Ectodermal cell (in vitro differentiated cells): ENCODE measurements around the gene GPR137.
A peak's percentile ranks its signal among the peaks of the same experiment; 100 is the strongest.
"Not testable (repeated sequence)": the region's sequence is repeated elsewhere in the genome, so short reads cannot be mapped to it uniquely, and the experiment has no call there.

Experiments
- H3K27ac ChIP-seq: 2 replicates; pipeline ENCODE4 v1.7.0; 2013; ENCODE audit warnings: mild to moderate bottlenecking, low read depth, low read length; ENCODE audit not compliant: insufficient read depth, poor library complexity, severe bottlenecking
- H3K27me3 ChIP-seq: 2 replicates; pipeline ENCODE4 v1.7.0; 2013; ENCODE audit warnings: mild to moderate bottlenecking, low read length; ENCODE audit not compliant: insufficient read depth, control insufficient read depth, poor library complexity, severe bottlenecking
- H3K36me3 ChIP-seq: one replicate; pipeline ENCODE4 v1.7.0; 2013; ENCODE audit warnings: low read length; ENCODE audit not compliant: control insufficient read depth, insufficient read depth
- H3K4me1 ChIP-seq: one replicate; pipeline ENCODE4 v1.7.0; 2013; ENCODE audit warnings: low read length; ENCODE audit not compliant: control insufficient read depth, insufficient read depth
- H3K4me3 ChIP-seq: 2 replicates; pipeline ENCODE4 v1.7.0; 2013; ENCODE audit warnings: low read depth, low read length, control low read depth; ENCODE audit not compliant: insufficient read depth
- H3K9me3 ChIP-seq: 2 replicates; pipeline ENCODE4 v1.7.0; 2013; ENCODE audit warnings: mild to moderate bottlenecking, low read length, moderate library complexity; ENCODE audit not compliant: control insufficient read depth
- WGBS, 2 experiments: methylation state at CpG; one replicate each; pipeline ENCODE4 v1.1.7; 2013; ENCODE audit warnings: missing lambda C conversion rate in 2 of 2; 5-methylcytosine and 5-hydroxymethylcytosine counted together

GPR137 gene

GRCh38 chr11:64314805-64315561, 29.3 kb downstream of the GPR137 start:
- peaks cover 8% of the 10 kb centered on the region for H3K4me1 ChIP-seq
- no peaks in the 10 kb centered on the region for H3K27me3 ChIP-seq
- H3K36me3 ChIP-seq = peaks cover 2% of the 10 kb centered on the region
- no peak overlapping the region for H3K27ac ChIP-seq
- H3K9me3 ChIP-seq = no peaks in the 10 kb centered on the region
- no peak overlapping the region for H3K4me3 ChIP-seq
- WGBS, 2 experiments = 91 to 92% methylated on average over 24 of the region's 24 CpGs

GRCh38 chr11:64315667-64316526, 30.2 kb downstream of the GPR137 start:
- H3K27ac ChIP-seq = not testable (repeated sequence)

GRCh38 chr11:64316672-64317324, 31.1 kb downstream of the GPR137 start:
- peak overlapping the region; percentile 95 for H3K27ac ChIP-seq
- H3K4me1 ChIP-seq = peaks cover 8% of the 10 kb centered on the region
- H3K9me3 ChIP-seq = no peaks in the 10 kb centered on the region
- peaks cover 2% of the 10 kb centered on the region for H3K36me3 ChIP-seq
- H3K27me3 ChIP-seq = no peaks in the 10 kb centered on the region
- H3K4me3 ChIP-seq = peak overlapping the region; percentile 78
- WGBS, 2 experiments = 11 to 12% methylated on average over 32 of the region's 32 CpGs

More at GRCh38 chr11:64315667-64316526, 30.2 kb downstream of the GPR137 start:
- not testable (repeated sequence) for H3K27me3 ChIP-seq, H3K4me1 ChIP-seq, H3K9me3 ChIP-seq, H3K4me3 ChIP-seq, H3K36me3 ChIP-seq
- WGBS, 2 experiments = 88 to 90% methylated on average over 25 of the region's 25 CpGs

GRCh38 chr11:64317325-64317960, 31.8 kb downstream of the GPR137 start, which contains the start of gene TRMT112:
Gene TRMT112, minus strand, starts transcription at chr11:64317559. Its CDS starts 33 bp downstream, at chr11:64317526.
- Histone ChIP-seq H3K36me3 (peaks cover 2% of the 10 kb centered on the region), H3K27ac (peak within 1 kb of the TSS; percentile 95), H3K4me1 (peaks cover 8% of the 10 kb centered on the region), H3K27me3 (no peaks in the 10 kb centered on the region), H3K9me3 (no peaks in the 10 kb centered on the region), H3K4me3 (peak within 1 kb of the TSS; percentile 78)
- 0% methylated on average over 43 of the region's 43 CpGs for WGBS, 2 experiments

GRCh38 chr11:64317961-64318765, 32.5 kb downstream of the GPR137 start, which contains the start of gene PRDX5:
Gene PRDX5, plus strand, starts transcription at chr11:64318121. Its CDS starts 95 bp downstream, at chr11:64318216.
- Histone ChIP-seq H3K27ac (peak within 1 kb of the TSS; percentile 95), H3K4me3 (peak within 1 kb of the TSS; percentile 78), H3K36me3 (peaks cover 2% of the 10 kb centered on the region), H3K27me3 (no peaks in the 10 kb centered on the region), H3K4me1 (peaks cover 8% of the 10 kb centered on the region), H3K9me3 (no peaks in the 10 kb centered on the region)
- 0 to 1% methylated on average over 61 of the region's 61 CpGs for WGBS, 2 experiments

GRCh38 chr11:64318766-64319761, 33.4 kb downstream of the GPR137 start:
- WGBS, 2 experiments = 27 to 28% methylated on average over 15 to 19 of the region's 19 CpGs

GRCh38 chr11:64320556-64320955, 34.9 kb downstream of the GPR137 start:
- H3K9me3 ChIP-seq = no peaks in the 10 kb centered on the region
- no peaks in the 10 kb centered on the region for H3K36me3 ChIP-seq
- peaks cover 8% of the 10 kb centered on the region for H3K4me1 ChIP-seq
- 94 to 98% methylated on average over 7 of the region's 7 CpGs for WGBS, 2 experiments
- H3K27ac ChIP-seq = no peak overlapping the region
- no peaks in the 10 kb centered on the region for H3K27me3 ChIP-seq
- no peak overlapping the region for H3K4me3 ChIP-seq

More at GRCh38 chr11:64318766-64319761, 33.4 kb downstream of the GPR137 start:
- peak overlapping the region; percentile 78 for H3K4me3 ChIP-seq
- peaks cover 2% of the 10 kb centered on the region for H3K36me3 ChIP-seq
- H3K9me3 ChIP-seq = no peaks in the 10 kb centered on the region
- H3K27me3 ChIP-seq = no peaks in the 10 kb centered on the region
- H3K4me1 ChIP-seq = peaks cover 8% of the 10 kb centered on the region
- H3K27ac ChIP-seq = no peak overlapping the region

GRCh38 chr11:64321026-64321425, 35.4 kb downstream of the GPR137 start:
- Histone ChIP-seq H3K36me3 (no peaks in the 10 kb centered on the region), H3K4me3 (no peak overlapping the region), H3K4me1 (peaks cover 8% of the 10 kb centered on the region), H3K27ac (no peak overlapping the region), H3K9me3 (no peaks in the 10 kb centered on the region), H3K27me3 (no peaks in the 10 kb centered on the region)
- WGBS, 2 experiments = 94 to 97% methylated on average over 5 of the region's 5 CpGs
